Chondrocyte (in vitro differentiated cells): ENCODE results near the gene GPC2. TPM values are rescaled to one million over a fixed set of nuclear protein-coding genes. Genes with fewer than 3 reads are reported as not detected.

Experiments
- DNase-seq: peaks from one replicate; pipeline ENCODE4 v3.0.0; 2021; ENCODE audit warnings: mixed read lengths, low spot score
- H3K27ac Mint-ChIP-seq: one replicate; pipeline ENCODE4 v1.8.0; 2021; ENCODE audit warnings: mild to moderate bottlenecking, moderate library complexity, mixed read lengths; ENCODE audit not compliant: unreplicated experiment
- H3K27me3 Mint-ChIP-seq: 2 replicates; pipeline ENCODE4 v1.8.0; 2021; ENCODE audit warnings: low read depth, mixed read lengths
- H3K36me3 Mint-ChIP-seq: 2 replicates; pipeline ENCODE4 v1.8.0; 2021; ENCODE audit warnings: low read depth, mixed read lengths
- H3K4me1 Mint-ChIP-seq: 2 replicates; pipeline ENCODE4 v1.8.0; 2021; ENCODE audit warnings: low read depth, mild to moderate bottlenecking, mixed read lengths
- H3K4me3 Mint-ChIP-seq: one replicate; pipeline ENCODE4 v1.8.0; 2021; ENCODE audit warnings: mild to moderate bottlenecking, moderate library complexity, mixed read lengths; ENCODE audit not compliant: unreplicated experiment
- H3K9me3 Mint-ChIP-seq: 2 replicates; pipeline ENCODE4 v1.8.0; 2021; ENCODE audit warnings: low read depth, mixed read lengths
- CTCF ChIP-seq: fragments of 200-600 bp; sonication (generic); IDR thresholded peaks from 2 replicates; pipeline ENCODE4 v1.5.0; 2021; ENCODE audit warnings: antibody characterized with exemption, mild to moderate bottlenecking, moderate library complexity
- total RNA-seq: library from RNA; stranded (reverse); gene quantifications from 3 replicates; pipeline ENCODE4 v1.2.1, GENCODE V29; 2021

The GPC2 gene
- total RNA-seq, 1 donor from 2014 or later: 6.7 TPM

GRCh38 chr7:100166317-100166940, 10.8 kb downstream of the GPC2 start:
- Mint-ChIP-seq H3K27ac (no peak overlapping the region), H3K36me3 (no peaks in the 10 kb centered on the region), H3K27me3 (peaks cover 2% of the 10 kb centered on the region), H3K4me1 (peaks cover 24% of the 10 kb centered on the region), H3K9me3 (no peaks in the 10 kb centered on the region), H3K4me3 (no peak overlapping the region)
- no peak for TF ChIP-seq CTCF
- peak; percentile 64 for DNase-seq

GRCh38 chr7:100163871-100164270, 13.3 kb downstream of the GPC2 start:
- TF ChIP-seq CTCF: no peak
- Mint-ChIP-seq H3K27me3 (no peaks in the 10 kb centered on the region), H3K4me1 (peaks cover 22% of the 10 kb centered on the region), H3K36me3 (no peaks in the 10 kb centered on the region), H3K9me3 (no peaks in the 10 kb centered on the region), H3K27ac (no peak overlapping the region), H3K4me3 (no peak overlapping the region)
- DNase-seq: peak; percentile 25

GRCh38 chr7:100163006-100163531, 14.1 kb downstream of the GPC2 start:
- Mint-ChIP-seq H3K9me3 (no peaks in the 10 kb centered on the region), H3K27ac (no peak overlapping the region), H3K4me1 (peaks cover 18% of the 10 kb centered on the region), H3K4me3 (no peak overlapping the region), H3K36me3 (no peaks in the 10 kb centered on the region), H3K27me3 (no peaks in the 10 kb centered on the region)
- no peak for TF ChIP-seq CTCF
- DNase-seq: peak; percentile 49

- Mint-ChIP-seq H3K4me3 (no peak overlapping the region), H3K4me1 (peaks cover 31% of the 10 kb centered on the region), H3K27ac (no peak overlapping the region), H3K27me3 (no peaks in the 10 kb centered on the region), H3K9me3 (no peaks in the 10 kb centered on the region), H3K36me3 (peaks cover 2% of the 10 kb centered on the region)
- no peak for DNase-seq
- no peak for TF ChIP-seq CTCF
These were observed 17.1 kb downstream of the GPC2 start for GRCh38 chr7:100160067-100160466.

GRCh38 chr7:100159099-100159623, 18.0 kb downstream of the GPC2 start:
- peaks cover 3% of the 10 kb centered on the region for H3K36me3 Mint-ChIP-seq
- TF ChIP-seq CTCF: no peak
- no peak for DNase-seq
- H3K4me1 Mint-ChIP-seq: peaks cover 31% of the 10 kb centered on the region
- peak overlapping the region; percentile 75 for H3K4me3 Mint-ChIP-seq
- no peaks in the 10 kb centered on the region for H3K27me3 Mint-ChIP-seq
- H3K27ac Mint-ChIP-seq: peak overlapping the region; percentile 63
- no peaks in the 10 kb centered on the region for H3K9me3 Mint-ChIP-seq
